ENCODE results near the gene WDR70. TPM values are rescaled to one million over a fixed set of nuclear protein-coding genes. Genes with fewer than 3 reads are reported as not detected.

WDR70 gene
- total RNA-seq, 1 donor from 2014 or later: 29.0 TPM

GRCh38 chr5:37716405-37716804 lies 337.3 kb downstream of the WDR70 start:
- Histone ChIP-seq H3K27ac (no peak overlapping the region), H3K9me3 (no peaks in the 10 kb centered on the region), H3K36me3 (peaks cover 1% of the 10 kb centered on the region), H3K4me1 (peaks cover 14% of the 10 kb centered on the region), H3K4me3 (no peak overlapping the region), H3K27me3 (ENCODE audit: low read depth) (no peaks in the 10 kb centered on the region)
- no peak for ATAC-seq
- TF ChIP-seq CTCF (IDR thresholded peaks at IDR 0.05): no peak
- intact Hi-C loops (cut with DNase I): no loop called here
- no peak for DNase-seq

GRCh38 chr5:37717276-37717612 lies 338.1 kb downstream of the WDR70 start:
- ATAC-seq: peak in 1 of 2 donors; percentile 44
- Histone ChIP-seq H3K36me3 (peaks cover 8% of the 10 kb centered on the region), H3K27me3 (ENCODE audit: low read depth) (no peaks in the 10 kb centered on the region), H3K4me3 (no peak overlapping the region), H3K27ac (no peak overlapping the region), H3K4me1 (peaks cover 14% of the 10 kb centered on the region), H3K9me3 (no peaks in the 10 kb centered on the region)
- TF ChIP-seq CTCF (IDR thresholded peaks at IDR 0.05): no peak
- DNase-seq: no peak
- intact Hi-C loops (cut with DNase I): no loop called here

- intact Hi-C loops (cut with DNase I): no loop called here
- peak; percentile 80 to 85 for ATAC-seq
- peak; percentile 60 for DNase-seq
- Histone ChIP-seq H3K4me1 (peaks cover 14% of the 10 kb centered on the region), H3K4me3 (no peak overlapping the region), H3K27me3 (ENCODE audit: low read depth) (no peaks in the 10 kb centered on the region), H3K36me3 (peaks cover 9% of the 10 kb centered on the region), H3K9me3 (no peaks in the 10 kb centered on the region), H3K27ac (no peak overlapping the region)
- no peak for TF ChIP-seq CTCF (IDR thresholded peaks at IDR 0.05)
Observed at GRCh38 chr5:37717613-37718431, 338.7 kb downstream of the WDR70 start.

GRCh38 chr5:37720550-37720952 lies 341.4 kb downstream of the WDR70 start:
- no peak for TF ChIP-seq CTCF (IDR thresholded peaks at IDR 0.05)

GRCh38 chr5:37721447-37721871 lies 342.3 kb downstream of the WDR70 start:
- Histone ChIP-seq H3K27ac (no peak overlapping the region), H3K36me3 (peaks cover 27% of the 10 kb centered on the region), H3K4me3 (no peak overlapping the region), H3K9me3 (no peaks in the 10 kb centered on the region), H3K27me3 (ENCODE audit: low read depth) (no peaks in the 10 kb centered on the region), H3K4me1 (peaks cover 14% of the 10 kb centered on the region)
- ATAC-seq: no peak
- no peak for DNase-seq
- TF ChIP-seq CTCF (IDR thresholded peaks at IDR 0.05): no peak
- intact Hi-C loops (cut with DNase I): no loop called here

More at GRCh38 chr5:37720550-37720952, 341.4 kb downstream of the WDR70 start:
- Histone ChIP-seq H3K27me3 (ENCODE audit: low read depth) (no peaks in the 10 kb centered on the region), H3K27ac (no peak overlapping the region), H3K9me3 (no peaks in the 10 kb centered on the region), H3K4me1 (peaks cover 14% of the 10 kb centered on the region), H3K36me3 (peaks cover 23% of the 10 kb centered on the region), H3K4me3 (no peak overlapping the region)
- intact Hi-C loops (cut with DNase I): no loop called here
- ATAC-seq (no peak), DNase-seq (no peak)

Data from lower lobe of right lung (tissue), 2 donors.